Measurements from ENCODE around the gene PAK2. TPM values are rescaled to one million over a fixed set of nuclear protein-coding genes. Genes with fewer than 3 reads are reported as not detected.
A peak's percentile ranks its signal among the peaks of the same experiment; 100 is the strongest.
"Not testable (repeated sequence)": the region's sequence is repeated elsewhere in the genome, so short reads cannot be mapped to it uniquely, and the experiment has no call there.

PAK2 gene
- total RNA-seq, 1 experiment from 2014 or later, result 53.9 TPM

- no peak for DNase-seq (ENCODE audit: low read depth)
Measured at GRCh38 chr3:196736670-196737374, 2.8 kb upstream of the PAK2 start.

GRCh38 chr3:196737655-196738054, 2.0 kb upstream of the PAK2 start:
- no peak for DNase-seq (ENCODE audit: low read depth)

GRCh38 chr3:196740481-196741248, 1.0 kb downstream of the PAK2 start:
- peak; percentile 55 for DNase-seq (ENCODE audit: low read depth)

GRCh38 chr3:196741249-196741889, 1.7 kb downstream of the PAK2 start:
- no peak for DNase-seq (ENCODE audit: low read depth)

- DNase-seq (ENCODE audit: low read depth), result not testable (repeated sequence)
Measured at GRCh38 chr3:196743569-196743968, 3.9 kb downstream of the PAK2 start.

- no peak for DNase-seq (ENCODE audit: low read depth)
Measured at GRCh38 chr3:196749125-196749524, 9.5 kb downstream of the PAK2 start.

- DNase-seq (ENCODE audit: low read depth), result no peak
Measured at GRCh38 chr3:196753201-196753600, 13.5 kb downstream of the PAK2 start.

- DNase-seq (ENCODE audit: low read depth), result no peak
Measured at GRCh38 chr3:196754091-196754981, 14.7 kb downstream of the PAK2 start.

- DNase-seq (ENCODE audit: low read depth), result no peak
Measured at GRCh38 chr3:196756732-196757131, 17.1 kb downstream of the PAK2 start.

- DNase-seq (ENCODE audit: low read depth), result peak; percentile 65
Measured at GRCh38 chr3:196757876-196758739, 18.5 kb downstream of the PAK2 start.

- DNase-seq (ENCODE audit: low read depth), result no peak
Measured at GRCh38 chr3:196763179-196763578, 23.5 kb downstream of the PAK2 start.

- DNase-seq (ENCODE audit: low read depth), result no peak
Measured at GRCh38 chr3:196765454-196765853, 25.8 kb downstream of the PAK2 start.

GRCh38 chr3:196771067-196771466, 31.4 kb downstream of the PAK2 start:
- no peak for DNase-seq (ENCODE audit: low read depth)

GRCh38 chr3:196772102-196772501, 32.4 kb downstream of the PAK2 start:
- DNase-seq (ENCODE audit: low read depth), result no peak

- no peak for DNase-seq (ENCODE audit: low read depth)
Measured at GRCh38 chr3:196772897-196773296, 33.2 kb downstream of the PAK2 start.

- DNase-seq (ENCODE audit: low read depth), result no peak
Measured at GRCh38 chr3:196774191-196774820, 34.6 kb downstream of the PAK2 start.

GRCh38 chr3:196774848-196775422, 35.3 kb downstream of the PAK2 start:
- DNase-seq (ENCODE audit: low read depth), result no peak

- no peak for DNase-seq (ENCODE audit: low read depth)
Measured at GRCh38 chr3:196775938-196776337, 36.3 kb downstream of the PAK2 start.

GRCh38 chr3:196777836-196778235, 38.2 kb downstream of the PAK2 start:
- no peak for DNase-seq (ENCODE audit: low read depth)
